ENCODE results near the gene PYGB.
"Not testable (repeated sequence)": the region's sequence is repeated elsewhere in the genome, so short reads cannot be mapped to it uniquely, and the experiment has no call there.

PYGB gene

DNA sequence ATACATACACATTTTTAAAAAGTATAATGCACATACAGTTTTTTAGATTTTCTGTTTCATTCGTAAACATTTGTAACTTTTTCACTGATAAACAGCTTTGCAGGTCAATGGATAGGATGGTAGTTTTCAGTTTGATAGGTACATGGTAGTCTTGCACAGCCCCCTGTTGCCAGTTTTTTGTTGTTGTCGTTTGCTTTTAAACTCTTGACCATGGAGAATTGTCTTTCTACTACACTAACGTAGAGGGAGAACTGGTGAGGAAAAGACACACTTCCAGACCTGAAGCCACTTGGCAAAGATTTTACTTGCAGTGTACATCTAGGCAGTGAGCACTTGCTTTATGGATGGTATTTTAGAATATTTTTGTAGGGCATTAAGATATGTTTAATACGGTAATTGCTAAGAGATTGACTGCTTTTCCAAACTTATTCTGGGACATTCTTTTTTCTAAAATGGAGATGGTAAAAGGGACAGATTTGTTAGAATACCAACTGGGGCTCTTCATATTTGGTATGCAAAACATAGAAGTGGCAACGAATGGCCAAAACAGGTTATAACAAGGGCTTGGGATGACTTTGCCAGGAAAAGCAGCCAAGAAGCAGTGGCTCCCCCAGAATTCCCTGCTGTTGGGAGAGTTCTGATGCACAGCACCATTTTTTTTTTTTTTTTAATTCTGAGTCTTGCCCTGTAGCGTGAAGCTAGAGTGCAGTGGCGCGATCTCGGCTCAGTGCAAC is 1.5 kb downstream of the PYGB start:
- DNase-seq (ENCODE audit: low spot score): peak; percentile 53

DNA sequence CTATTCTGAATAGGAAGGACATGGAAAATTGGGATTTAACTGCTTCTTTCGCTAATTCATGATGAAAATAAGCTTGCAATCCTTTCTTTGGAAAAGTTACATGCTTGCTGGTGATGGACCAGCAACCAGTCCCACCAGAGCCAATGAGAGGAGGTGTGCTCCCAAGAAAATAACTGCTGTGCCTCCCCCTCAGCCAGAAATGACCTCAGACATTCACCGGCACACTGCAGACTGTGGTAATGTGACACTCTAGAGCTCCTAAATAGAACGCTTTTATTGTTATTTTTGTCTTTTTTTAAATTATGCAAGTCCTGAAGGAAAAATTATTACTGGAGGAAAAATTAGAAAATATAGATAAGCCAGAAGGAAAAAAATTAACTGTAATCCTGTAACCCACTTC is 2.6 kb downstream of the PYGB start:
- no peak for DNase-seq (ENCODE audit: low spot score)

DNA sequence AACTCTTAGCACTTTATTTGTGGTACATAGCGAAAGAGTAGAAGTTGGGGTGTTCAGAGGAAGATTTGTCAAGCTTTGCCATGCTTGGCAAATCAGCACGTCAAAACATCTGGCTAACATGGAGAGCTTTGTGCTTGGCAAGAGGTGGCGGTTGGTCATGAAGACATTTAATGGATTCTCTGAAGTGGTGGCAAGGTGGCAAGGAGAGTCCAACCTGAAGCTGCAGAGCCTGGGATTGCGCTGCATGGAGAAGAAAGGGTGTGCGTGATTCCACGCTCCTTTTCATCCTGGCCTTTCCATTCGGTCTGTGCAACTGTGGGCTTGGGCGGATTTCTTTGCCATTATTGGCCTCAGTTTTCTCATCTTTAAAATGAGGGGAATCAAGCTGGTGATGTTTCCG is 3.1 kb downstream of the PYGB start:
- DNase-seq (ENCODE audit: low spot score): no peak

DNA sequence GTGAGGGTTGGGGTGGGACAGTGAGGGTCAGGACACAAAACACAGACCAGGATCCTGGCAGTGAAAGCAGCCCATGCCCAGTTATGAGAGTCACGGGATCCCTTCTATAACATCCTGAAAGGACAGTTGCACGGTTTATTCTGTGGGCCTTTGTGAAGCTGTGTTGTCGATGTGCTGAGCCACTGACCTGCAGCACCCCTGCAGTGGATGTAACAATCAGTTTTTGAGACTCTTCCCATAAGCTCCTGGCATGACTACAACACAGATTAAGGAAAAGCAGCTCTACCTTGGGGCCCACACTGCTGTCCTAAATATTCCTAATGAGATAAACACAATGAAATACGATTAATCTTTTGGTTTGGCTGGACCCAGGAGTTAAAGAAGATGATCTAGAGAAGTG is 3.7 kb downstream of the PYGB start:
- no peak for DNase-seq (ENCODE audit: low spot score)

DNA sequence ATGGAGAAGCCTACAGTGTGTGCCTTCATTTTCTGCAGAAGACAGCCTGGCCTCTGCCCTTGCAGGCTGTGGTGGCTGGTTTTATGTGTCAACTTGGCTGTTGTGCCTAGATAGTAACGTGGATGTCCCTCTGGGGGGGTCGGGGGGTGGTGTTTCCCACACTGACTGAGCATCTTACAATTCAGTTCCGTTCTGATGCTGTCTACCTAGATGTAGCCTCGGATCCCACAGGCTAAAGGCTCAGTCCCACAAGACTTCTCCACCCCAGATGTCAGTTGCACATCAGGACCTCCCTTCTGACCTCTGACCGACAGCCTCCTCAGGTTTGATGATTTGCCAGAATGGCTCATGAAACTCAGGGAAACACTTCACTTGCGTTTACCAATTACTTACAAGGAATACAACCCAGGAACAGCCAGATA is 4.4 kb downstream of the PYGB start:
- no peak for DNase-seq (ENCODE audit: low spot score)

DNA sequence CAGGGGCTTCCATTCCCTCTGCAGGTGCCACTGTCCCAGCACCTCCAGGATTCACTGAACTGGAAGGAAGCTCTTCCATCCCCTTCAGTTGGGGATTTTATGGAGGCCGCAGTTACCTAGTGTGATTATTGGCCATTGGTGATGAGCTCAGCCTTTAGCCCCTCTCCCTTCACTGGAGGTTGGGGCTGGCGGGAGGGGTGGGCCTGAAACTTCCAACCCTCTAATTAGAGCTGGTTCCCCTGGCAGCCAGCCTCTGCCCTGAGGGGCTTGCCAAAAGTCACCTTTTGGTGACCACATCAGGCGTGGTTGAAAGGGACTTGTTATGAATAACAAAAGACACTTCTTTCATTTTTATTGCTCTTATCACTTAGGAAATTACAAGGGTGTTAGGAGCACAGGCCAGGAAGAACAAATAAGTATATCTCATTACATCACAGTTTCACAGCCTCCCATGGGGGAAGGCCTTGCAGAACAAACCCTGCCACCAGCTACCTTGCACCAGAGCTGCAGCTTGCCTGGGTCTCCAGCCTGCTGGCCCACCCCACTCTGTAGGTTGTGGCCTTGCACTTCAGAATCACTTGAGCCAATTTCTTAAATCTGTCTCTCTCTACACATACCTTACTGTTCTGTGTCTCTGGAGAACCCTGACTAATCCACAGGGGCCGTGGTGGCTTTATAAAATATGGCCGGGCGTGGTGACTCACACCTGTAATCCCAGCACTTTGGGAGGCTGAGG is 5.0 kb downstream of the PYGB start:
- DNase-seq (ENCODE audit: low spot score): no peak

DNA sequence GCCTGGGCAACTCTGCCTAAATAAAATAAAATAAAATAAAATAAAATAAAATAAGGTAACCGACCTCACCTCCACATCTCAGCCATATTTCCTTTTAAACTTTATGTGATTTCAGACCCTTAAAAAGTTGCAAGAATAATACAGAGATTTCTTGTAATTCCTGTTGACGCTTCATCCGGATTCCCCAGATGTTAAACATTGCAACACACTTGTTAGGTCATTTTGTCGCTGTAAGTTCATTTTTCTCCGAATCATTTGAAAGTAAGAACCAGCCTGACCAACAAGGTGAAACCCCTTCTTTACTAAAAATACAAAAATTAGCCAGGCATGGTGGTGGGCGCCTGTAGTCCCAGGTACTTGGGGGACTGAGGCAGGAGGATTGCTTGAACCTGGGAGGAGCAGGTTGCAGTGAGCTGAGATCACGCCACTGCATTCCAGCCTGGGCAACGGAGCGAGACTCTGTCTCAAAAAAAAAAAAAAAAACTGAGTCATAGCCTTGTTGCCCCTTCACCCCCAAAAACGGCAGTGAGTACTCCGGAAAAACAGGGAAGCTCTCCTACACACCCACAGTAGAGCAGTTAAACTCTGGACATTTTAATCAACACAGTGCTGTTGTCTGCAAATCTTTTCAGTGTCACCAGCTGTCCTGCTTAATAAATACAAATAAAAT is 5.9 kb downstream of the PYGB start:
- no peak for DNase-seq (ENCODE audit: low spot score)

DNA sequence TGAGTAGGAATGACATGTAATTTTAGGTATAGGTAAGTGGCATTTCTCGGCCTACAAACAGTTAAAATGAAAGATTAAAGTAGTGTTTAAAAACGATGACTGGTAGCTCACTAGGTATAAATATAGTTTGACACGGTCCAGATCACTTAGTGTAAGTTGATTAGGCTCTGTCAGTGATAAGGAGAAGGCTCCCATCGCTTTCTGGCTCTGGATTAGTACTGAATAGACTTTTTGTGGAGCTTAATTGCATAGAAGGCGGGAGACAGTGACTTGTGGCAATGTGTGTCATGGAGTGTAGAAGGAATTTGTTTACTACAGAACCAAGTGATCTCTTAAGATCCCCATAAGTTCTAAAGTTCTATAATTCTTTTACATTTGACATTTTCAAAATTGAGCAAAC is 6.7 kb downstream of the PYGB start:
- DNase-seq (ENCODE audit: low spot score): no peak

DNA sequence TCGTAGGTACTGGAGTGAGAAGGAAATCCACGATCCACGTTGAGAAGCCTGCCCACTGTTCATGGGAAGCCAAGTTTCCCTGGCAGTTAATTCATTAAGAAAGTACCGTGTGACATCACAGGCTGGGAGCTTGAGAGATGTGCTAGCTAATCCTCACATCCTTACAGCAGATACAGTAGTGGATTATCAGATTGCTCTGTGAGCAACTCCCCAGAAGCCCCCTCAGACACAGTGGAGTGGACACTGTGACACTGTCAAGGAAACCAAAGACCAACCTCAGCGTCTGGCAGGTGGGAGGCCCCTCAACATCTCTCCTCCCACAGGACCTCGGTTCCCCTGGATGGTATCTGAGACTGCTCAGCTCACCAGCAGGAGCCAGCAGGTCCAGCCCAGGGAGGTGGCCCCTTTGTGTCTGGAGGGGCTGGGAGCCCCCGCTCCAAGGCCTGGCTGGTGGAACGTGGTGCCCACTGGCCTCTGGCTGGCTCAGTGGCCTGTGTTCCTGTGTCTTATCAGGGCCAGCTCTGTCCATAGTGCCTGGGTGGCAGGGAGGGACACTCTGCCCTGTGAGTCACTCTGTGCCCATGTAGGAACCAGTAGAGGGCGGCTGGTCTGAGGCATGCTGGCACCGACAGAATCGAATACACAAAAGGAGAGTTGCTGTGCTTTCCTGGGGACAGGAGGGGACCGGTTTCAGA is 7.2 kb downstream of the PYGB start:
- DNase-seq (ENCODE audit: low spot score): no peak

DNA sequence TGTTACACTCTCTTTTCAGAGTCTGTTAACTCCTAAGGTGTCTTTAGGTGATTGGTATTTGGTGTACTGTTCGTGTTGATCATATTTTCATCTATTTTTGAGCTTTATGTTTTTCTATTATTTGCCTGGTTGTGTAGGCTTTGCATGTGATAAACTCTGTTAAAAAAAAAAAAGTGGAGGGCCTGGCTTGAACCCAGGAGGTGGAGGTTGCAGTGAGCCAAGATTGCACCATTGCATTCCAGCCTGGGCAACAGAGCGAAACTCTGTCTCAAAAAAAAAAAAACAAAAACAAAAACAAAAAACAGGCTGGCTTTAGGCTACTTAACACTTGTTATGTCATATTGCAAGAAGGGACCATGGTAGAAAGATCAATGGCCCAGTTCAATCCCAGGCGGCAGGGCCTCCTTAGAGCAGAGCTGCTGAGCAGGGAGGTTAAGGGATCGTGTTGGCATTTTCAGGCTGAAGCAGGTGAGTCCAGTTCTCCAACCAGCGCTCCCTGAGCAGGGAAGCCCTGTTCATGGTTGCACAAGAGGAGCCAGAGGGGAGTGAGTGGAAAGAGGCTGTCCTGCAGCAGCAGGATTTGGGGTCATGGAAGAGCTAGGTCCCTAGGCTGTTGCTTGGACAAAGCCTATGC is 8.5 kb downstream of the PYGB start:
- DNase-seq (ENCODE audit: low spot score): no peak

DNA sequence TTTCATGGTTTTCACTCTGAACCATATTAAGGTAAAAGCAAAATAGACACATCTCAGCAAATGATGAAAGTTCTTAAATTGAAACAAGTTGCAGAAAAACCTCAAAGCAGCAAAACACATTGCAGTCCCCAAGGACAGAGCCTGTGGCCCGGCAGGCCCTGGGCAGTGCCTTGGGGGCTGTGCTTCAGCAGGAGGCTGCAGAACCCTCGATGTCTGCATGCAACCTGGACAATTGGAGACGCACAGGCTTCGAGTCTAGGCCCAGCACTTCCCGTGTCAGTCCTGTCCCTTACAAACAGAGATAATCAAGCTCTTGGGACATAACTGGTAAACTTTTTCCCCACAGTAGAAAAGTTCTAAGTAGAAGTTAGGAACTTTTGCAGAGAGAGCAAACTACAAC is 9.2 kb downstream of the PYGB start:
- DNase-seq (ENCODE audit: low spot score): no peak

DNA sequence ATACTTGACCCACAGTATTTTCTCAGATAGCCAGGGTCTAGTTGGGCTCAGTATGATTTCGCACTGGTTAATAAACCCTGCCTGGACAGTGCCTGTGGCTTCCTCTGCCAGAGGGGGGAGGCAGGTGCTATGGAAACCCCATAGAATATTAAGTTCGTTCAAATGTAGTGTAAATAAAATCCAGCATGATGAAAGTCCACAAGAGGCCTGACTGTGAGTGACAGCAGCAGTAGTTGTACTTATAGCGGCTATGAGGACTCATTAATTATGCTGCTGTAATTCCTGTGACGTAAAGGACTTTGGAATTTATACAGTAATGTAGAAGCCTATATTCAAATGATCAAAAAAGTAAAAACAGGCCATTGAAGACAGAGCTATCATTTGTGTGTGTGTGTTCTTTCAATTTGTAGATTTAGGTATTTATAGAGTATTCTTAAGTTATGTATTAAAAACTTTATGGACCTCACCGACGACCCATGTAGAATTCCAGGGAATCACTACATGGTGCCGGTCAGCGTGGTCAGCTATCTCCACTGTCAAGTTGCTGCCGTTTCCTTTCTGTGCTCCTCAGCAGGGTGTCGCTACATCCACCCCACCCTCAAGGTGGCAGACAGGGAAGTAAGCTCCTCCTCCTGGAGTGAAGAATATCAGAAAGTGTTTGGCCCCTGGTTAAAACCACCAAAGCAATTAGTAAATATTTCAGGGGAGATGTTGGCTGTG is 10.0 kb downstream of the PYGB start:
- no peak for DNase-seq (ENCODE audit: low spot score)

DNA sequence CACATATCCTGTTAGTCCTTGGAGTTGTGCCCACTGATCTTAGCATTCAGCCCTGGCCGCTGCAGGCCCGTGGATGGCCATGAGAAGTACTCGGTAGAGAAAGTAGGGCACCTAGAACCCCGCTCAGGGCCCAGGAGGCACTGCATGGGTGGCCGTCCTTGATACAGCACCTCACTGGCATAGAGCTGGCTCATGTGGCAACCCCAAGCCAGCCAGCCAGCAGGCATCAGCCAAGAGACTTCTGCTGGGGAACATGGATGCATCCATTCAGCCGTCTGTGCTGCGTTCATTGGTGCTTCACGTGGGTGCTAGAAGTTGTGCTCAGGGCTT is 10.6 kb downstream of the PYGB start:
- no peak for DNase-seq (ENCODE audit: low spot score)

DNA sequence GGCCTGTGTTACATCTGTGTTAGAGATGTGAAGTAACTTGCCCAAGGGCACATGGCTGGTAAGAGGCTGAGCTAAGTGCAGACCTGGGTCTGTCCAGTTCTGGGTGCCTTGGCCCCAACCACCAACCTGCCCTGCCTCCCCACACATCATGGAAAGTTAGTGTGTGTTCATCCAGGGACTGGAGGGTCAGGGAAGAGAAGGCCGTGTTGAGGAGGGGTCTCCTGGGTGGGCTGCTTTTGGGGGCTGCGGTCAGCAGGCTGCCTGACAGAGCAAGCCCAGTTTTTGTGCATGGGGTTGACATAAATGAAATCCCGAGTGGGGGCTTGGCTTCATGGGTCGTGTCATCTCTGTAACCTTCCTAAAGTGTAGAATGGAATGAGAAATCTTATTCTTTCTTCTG is 10.9 kb downstream of the PYGB start:
- DNase-seq (ENCODE audit: low spot score): no peak

DNA sequence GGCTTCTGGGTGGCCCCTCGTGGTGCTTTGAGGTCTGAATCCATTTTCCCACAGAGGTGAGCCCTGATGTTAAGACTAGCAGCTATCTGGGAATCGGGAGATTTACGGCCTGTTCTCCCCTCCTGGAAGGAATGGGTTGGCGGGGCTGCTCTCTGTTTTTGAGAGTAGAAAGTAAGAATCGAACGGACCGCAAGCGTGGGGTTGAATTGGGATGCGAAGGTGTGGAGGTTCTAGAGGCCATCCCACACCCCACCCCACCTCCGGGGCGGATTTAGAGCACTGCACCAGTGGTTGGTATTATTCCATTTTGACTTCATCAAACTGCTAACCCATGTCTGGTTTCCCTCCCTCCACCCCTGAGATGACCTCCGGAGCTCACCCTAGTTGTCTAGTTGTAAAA is 11.5 kb downstream of the PYGB start:
- DNase-seq (ENCODE audit: low spot score): no peak

DNA sequence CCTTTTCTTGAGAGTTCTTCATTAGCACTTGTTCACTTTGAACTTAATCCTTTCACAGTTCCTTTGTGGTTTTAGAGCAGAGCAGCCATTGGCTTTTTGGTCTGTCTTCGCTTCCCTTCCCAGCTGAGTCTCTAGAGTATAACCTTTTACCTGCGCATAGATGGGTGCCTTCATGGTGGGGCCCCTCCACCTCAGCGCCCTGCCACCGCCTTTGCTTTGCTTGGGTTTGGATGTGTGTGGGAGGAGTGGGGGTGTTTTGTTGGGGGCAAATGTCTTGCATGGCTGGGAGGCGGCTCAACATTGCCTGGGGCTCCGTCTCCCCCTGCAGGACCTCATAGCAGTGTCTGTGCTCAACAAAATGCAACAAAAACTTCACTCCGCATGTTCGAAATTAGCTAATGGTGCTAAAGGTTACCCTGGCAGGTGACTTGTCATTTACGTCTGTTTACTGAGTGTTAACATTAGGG is 11.9 kb downstream of the PYGB start:
- DNase-seq (ENCODE audit: low spot score): no peak

DNA sequence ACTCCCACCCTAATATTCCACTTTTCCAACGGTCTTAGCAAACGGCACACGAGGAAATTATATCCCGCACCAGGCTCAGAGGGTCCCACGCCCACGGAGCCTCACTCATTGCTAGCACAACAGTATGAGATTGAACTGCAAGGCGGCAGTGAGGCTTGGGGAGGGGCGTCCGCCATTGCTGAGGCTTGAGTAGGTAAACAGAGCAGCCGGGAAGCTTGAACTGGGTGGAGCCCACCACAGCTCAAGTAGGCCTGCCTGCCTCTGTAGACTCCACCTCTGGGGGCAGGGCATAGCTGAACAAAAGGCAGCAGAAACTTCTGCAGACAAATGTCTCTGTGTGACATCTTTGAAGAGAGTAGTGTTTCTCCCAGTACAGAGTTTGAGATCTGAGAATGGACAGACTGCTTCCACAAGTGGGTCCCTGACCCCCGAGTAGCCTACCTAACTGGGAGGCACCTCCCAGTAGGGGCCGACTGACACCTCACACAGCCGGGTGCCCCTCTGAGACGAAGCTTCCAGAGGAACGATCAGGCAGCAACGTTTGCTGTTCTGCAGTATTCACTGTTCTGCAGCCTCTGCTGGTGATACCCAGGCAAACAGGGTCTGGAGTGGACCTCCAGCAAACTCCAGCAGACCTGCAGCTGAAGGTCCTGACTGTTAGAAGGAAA is 13.0 kb downstream of the PYGB start:
- not testable (repeated sequence) for DNase-seq (ENCODE audit: low spot score)

DNA sequence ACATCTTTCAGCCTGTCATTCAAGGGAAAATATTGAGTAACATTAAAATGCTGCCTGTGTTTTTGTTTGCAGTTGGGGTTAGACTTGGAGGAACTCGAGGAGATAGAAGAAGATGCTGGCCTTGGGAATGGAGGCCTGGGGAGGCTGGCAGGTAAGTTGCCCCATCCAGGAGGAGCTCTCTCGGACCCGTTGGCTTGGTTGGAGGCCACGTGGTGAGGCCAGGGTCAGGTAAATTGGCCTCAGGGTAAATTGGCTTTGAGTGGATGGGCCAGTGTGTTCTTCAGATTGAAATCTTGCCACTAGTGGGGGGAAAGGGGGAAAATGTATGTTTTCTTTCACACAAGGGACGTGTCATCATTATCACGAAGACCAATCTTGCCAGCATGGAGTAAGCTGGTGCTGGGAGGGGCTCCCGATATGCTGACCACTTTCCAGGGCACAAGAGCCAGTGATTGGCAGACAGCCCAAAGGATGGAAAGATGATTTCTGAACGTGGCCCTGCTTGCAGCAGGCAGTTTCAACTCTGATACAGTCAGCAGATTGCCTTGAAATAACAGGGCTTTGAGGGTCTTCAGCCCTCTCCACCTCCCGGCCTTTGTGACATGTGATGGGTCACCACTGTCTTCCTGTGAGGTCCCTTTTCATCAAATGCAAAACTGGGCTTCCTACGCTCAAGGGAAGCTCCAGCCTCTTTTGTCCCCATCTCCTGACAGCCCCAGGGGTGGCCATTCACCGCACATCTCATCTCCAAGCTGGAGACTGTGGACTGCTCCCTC is 21.4 kb downstream of the PYGB start:
- DNase-seq (ENCODE audit: low spot score): no peak

DNA sequence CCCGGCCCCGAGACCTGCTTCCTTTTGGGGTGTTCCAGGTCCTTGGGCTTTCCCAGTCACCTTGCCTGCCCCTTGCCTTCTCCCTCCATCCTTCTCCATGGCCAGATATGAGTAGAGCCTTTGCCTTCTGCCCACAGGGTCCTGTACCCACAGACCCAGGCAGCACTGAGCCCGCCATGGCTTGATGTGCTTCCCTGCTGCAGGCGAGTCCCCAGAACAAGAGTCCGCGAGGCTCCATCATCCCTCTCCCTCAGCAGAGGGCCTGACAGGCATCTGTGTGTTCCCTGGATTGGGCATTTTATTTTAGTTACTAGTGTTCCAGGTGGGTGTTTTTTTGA is 21.9 kb downstream of the PYGB start:
- no peak for DNase-seq (ENCODE audit: low spot score)

DNA sequence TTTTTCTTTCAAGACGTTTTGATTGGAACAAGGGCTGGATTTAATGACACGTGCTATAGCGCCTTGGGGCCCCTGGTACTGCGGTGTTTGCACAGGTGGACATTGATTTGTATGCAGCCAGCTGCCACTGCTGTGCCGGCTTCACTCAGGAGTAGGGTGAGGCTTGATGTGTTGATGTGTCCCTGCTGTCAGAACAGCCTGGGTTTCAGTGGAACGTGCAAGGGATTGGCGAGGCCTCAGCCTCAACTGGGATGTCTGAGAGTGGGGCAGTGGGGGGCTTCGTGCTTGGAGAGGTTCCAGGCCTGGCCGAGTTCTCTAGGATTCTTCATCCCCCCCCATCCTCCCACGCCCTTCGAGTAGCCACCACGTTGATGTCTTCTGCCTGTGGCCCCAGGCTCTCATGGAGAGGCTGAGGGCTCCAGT is 23.0 kb downstream of the PYGB start:
- DNase-seq (ENCODE audit: low spot score): no peak
